HG03558 (cell line): ENCODE data around the gene GRK2.
A peak's percentile ranks its signal among the peaks of the same experiment; 100 is the strongest.

Experiments used
- ATAC-seq: cut with Tn5 transposase; IDR thresholded peaks from one replicate; pipeline ENCODE4 v1.9.1; 2021; ENCODE audit warnings: moderate number of reproducible peaks; ENCODE audit not compliant: unreplicated experiment; ENCODE audit errors: extremely low read depth

Gene GRK2

DNA sequence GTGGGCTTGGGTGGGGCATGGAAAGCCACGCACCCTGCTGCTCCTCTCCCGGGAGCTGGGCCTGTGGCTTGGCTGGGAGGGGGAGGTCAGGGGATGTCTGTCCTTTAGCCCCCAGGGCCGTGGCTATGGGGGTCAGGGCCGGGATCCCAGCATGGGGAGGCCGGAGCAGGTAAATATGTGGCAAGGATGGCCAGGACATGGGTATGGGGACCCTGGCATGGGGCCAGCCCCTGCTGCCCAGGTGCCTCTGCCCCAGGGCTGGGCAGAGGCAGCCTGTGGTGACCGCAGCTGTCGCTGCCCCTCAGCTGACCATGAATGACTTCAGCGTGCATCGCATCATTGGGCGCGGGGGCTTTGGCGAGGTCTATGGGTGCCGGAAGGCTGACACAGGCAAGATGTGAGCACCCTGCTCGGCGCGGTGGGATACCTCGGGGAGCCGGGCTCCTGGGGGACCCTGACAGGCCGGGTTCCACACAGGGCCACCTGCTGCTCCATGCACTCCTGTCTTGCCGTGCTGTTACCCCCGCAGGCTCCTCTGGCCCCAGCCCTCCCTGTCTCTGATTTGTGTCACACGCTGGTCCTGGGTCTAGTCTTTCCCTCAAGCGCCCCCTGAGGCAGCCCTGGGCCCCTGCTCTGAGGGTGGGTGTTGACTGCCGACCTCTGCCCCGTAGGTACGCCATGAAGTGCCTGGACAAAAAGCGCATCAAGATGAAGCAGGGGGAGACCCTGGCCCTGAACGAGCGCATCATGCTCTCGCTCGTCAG is 14.7 kb downstream of the GRK2 start:
- no peak for ATAC-seq

DNA sequence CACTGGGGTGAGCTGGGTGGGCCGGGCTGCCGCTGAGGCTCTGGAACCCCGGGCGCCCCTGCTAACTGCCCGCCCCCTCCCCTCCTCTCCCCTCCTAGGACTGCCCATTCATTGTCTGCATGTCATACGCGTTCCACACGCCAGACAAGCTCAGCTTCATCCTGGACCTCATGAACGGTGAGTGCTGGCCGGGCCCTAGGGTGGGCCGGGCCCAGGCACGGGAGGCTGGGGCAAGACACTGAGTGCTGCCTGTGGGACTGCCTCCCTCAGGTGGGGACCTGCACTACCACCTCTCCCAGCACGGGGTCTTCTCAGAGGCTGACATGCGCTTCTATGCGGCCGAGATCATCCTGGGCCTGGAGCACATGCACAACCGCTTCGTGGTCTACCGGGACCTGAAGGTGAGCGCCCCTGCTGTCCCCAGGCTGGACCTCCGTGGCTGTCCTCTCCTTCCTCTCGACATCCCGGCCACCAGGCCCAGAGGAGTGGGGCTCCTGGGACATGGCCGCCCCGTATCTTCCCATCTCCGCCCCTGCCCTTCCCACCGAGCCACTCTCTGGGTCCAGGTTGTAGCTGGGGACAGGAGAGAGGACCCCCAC is 15.4 kb downstream of the GRK2 start:
- no peak for ATAC-seq

DNA sequence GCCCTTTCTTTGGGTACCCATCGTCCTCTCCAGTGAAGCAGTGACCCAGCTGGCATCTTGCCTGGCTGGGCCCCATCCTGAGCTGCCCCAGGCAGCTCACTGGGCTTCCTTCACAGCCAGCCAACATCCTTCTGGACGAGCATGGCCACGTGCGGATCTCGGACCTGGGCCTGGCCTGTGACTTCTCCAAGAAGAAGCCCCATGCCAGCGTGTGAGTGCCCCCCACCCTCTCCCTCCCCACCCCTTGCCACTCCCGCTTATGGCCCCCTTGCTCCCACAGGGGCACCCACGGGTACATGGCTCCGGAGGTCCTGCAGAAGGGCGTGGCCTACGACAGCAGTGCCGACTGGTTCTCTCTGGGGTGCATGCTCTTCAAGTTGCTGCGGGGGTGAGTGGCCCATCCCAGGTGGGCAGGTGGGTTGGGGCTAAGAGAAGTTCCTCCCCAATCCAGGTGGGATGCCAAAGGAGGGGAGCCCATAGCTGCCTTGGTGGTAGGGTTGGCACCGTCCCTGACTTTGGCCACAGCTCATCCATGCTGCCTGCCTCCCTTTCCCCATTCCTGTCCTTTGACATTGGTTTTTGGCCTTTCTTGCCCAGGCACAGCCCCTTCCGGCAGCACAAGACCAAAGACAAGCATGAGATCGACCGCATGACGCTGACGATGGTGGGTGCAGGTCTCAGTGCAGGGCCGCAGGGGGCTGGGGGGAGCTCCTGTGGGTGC is 16.0 kb downstream of the GRK2 start:
- no peak for ATAC-seq

DNA sequence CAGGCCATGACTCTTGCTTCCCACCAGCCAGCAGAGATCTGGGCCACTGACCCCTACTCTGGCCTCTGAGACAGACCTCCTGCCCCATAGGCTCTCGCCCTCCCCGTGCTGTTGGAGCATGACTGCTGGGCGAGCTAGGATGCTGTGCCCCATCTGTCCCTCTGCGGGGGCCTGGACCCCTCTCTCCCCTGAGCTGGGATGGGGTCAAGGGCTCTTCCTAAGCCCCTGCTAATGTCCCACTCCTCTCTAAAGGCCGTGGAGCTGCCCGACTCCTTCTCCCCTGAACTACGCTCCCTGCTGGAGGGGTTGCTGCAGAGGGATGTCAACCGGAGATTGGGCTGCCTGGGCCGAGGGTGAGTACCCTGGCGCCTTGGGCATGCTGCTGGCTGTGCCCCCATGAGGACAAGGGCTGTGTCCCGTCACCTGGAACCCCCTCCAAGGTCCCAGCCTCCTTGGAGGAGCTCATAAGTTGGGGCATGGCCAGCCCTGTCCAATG is 16.7 kb downstream of the GRK2 start:
- ATAC-seq: no peak

DNA sequence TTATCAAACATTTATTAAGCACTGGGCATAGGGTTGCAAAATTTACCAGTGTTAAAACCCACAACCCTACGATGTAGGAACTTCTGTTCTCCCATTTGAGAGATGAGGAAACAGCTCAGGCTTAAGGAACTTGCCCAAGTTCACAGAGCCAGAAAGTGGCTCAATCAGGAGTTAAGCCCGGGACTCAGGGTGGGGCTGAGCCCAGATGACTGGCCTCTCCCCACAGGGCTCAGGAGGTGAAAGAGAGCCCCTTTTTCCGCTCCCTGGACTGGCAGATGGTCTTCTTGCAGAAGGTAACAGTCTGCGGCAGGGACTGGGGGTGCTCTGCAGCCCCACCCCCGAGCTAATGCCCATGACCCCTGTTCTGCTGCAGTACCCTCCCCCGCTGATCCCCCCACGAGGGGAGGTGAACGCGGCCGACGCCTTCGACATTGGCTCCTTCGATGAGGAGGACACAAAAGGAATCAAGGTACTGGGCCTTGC is 17.2 kb downstream of the GRK2 start:
- no peak for ATAC-seq

DNA sequence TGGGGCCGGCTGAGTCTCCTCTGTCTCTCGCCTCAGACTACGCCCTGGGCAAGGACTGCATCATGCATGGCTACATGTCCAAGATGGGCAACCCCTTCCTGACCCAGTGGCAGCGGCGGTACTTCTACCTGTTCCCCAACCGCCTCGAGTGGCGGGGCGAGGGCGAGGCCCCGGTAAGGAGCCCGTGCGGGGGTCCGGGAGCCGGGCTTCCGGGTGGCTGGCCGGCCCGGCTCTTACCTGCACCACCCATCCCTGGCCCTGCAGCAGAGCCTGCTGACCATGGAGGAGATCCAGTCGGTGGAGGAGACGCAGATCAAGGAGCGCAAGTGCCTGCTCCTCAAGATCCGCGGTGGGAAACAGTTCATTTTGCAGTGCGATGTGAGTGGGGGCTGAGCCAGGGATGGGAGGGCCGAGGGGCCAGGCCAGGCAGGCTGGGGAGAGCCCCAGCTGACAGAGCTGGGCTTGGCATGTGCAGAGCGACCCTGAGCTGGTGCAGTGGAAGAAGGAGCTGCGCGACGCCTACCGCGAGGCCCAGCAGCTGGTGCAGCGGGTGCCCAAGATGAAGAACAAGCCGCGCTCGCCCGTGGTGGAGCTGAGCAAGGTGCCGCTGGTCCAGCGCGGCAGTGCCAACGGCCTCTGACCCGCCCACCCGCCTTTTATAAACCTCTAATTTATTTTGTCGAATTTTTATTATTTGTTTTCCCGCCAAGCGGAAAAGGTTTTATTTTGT is 18.7 kb downstream of the GRK2 start:
- no peak for ATAC-seq

DNA sequence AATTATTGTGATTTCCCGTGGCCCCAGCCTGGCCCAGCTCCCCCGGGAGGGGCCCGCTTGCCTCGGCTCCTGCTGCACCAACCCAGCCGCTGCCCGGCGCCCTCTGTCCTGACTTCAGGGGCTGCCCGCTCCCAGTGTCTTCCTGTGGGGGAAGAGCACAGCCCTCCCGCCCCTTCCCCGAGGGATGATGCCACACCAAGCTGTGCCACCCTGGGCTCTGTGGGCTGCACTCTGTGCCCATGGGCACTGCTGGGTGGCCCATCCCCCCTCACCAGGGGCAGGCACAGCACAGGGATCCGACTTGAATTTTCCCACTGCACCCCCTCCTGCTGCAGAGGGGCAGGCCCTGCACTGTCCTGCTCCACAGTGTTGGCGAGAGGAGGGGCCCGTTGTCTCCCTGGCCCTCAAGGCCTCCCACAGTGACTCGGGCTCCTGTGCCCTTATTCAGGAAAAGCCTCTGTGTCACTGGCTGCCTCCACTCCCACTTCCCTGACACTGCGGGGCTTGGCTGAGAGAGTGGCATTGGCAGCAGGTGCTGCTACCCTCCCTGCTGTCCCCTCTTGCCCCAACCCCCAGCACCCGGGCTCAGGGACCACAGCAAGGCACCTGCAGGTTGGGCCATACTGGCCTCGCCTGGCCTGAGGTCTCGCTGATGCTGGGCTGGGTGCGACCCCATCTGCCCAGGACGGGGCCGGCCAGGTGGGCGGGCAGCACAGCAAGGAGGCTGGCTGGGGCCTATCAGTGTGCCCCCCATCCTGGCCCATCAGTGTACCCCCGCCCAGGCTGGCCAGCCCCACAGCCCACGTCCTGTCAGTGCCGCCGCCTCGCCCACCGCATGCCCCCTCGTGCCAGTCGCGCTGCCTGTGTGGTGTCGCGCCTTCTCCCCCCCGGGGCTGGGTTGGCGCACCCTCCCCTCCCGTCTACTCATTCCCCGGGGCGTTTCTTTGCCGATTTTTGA is 19.5 kb downstream of the GRK2 start:
- no peak for ATAC-seq

DNA sequence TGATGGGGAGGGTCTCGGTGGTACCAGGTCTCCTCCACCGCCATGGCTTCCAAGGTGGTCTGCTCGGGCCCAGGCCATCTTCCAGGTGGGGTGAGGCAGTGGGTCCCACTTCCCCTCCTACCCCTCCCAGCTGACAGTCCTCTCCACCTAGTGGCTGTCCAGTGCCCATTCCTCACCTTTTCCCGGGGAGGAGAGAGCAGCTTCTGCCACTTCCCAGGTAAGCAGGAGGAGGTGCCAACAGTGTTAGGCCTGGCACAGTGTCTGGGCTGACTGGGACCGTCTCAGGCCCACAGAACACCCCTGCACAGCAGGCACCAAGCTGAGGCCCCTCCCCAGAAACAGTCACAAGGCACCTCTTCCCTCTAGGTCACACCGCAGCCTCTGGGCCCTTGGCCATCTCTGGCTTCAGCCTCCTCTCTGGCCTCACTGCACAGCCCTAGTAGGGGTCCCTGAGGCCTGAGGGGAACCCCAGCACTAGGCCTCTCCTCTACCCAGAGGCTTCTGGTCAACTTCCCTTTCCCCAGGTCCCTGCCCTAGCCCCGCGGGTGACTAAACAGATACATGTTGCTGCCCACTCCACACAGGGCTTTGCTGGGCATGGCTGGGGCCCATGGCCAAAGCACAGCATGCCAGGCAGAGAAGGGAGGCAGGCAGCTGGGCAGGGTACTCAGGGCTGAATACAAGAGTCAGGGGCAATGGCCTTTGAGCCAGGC is 20.5 kb downstream of the GRK2 start:
- ATAC-seq: no peak

DNA sequence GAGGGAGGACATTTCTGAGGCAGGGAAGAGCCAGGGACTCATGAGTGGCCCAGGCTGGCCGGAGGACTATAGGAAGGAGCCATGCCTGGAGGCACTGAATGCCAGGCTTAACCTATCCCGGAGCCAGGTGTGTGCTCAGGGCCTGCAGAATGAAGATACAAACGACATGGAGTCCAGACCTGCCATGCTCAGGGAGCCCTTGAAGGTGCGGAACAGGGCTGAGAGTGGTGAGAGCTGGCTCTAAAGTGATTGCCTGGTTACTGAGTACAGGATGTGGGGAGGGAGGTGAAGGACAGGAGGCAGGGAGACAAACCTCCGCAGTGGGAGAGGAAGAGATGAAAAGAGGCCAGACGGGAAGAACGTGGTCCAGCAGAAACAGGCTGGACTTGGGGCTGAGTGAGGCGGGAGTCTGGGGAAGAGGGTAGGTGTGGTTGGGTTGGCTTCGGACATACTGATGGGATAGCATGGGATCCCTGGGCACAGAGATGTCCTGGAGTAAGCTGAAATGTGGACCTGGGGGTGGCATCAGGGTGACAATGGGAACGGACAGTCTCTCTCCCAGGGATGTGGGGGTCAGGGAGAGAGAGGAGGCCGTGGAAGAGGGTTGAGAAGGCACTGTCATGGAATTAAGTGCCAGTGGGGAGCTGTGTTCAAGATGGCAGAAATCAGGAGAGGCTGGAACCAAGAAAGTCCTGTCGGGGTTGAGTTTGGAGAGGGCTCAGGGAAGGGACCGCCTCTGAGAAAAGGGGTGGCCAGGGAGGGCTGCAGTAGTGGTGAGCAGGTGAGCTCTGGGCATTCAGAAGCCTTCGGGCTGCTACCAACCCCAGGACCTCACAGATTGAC is 21.3 kb downstream of the GRK2 start:
- ATAC-seq: no peak

DNA sequence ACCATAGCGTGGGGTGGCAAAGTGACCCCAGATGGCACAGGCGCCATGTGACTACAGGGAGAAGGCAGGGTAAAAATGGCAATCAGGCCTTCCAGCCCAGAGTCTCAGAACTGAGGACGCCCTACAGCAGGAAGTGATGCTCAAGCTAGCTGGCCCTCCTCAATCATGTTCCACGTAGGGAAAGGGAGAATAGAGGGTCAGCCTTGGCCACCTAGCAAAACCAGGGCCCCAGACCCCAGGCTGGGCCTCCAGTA is 21.9 kb downstream of the GRK2 start:
- no peak for ATAC-seq

DNA sequence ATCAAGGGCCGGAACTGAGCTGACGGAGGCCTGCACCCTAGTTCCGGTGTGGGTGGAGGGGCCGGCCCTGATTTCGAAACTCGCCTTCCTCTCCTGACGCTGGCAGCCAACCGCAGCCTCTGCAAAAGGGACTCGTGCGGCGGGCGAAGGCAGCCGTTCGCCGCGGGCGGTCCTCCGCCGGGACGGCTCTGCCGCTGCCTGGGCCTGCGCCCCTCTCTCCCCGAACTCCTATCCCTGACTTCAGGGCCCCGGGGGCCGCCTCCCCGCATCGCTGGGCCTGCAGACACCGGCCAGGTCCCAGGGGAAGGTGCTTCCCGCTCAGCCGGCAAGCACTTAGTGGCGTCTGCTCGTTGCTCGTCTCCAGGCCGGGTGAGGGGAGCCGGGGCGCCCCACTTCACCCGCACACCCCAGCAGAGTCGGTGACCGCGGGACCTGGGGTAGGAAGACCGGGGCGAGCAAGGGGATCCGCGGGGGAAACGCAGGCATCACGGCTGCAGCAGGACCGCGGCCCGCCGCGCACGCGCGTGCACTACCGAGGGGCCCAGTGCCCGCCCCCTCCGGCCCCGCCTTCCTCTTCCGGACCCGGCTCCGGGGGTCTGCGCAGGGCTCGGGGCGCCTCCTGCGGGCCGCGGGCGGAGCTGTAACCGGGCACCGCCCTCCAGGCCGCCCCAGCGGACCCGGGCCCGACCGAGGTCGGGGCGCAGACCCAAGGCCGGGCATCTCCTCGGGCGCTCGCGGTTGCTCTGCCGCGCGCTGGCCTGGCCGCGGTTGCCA is 22.4 kb downstream of the GRK2 start:
- ATAC-seq: peak; percentile 34

DNA sequence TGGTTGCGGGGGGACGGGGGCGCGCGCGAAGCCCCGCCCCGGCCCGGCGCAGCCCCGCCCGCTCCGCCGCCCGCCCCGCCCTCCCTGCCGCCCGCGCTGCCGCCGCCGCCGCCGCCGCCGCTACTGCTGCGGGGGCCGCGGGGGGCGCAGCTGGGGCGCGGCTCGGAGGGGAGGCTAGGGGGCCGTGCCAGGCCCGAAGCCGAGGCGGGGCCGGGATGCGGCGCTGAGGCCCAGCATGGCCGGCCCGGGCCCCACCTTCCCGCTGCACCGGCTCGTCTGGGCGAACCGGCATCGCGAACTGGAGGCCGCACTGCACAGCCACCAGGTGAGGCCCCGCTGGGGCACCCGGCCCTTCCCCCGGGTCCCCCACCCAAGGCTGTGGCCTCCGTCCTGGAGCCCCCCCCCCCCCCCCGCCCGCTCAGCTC is 23.0 kb downstream of the GRK2 start, which contains the start of gene ANKRD13D:
Gene ANKRD13D, plus strand, starts transcription at position 78 of the 425 bp plus-strand sequence. Its CDS starts 158 bp downstream, at position 236.
- ATAC-seq: peak; percentile 21

DNA sequence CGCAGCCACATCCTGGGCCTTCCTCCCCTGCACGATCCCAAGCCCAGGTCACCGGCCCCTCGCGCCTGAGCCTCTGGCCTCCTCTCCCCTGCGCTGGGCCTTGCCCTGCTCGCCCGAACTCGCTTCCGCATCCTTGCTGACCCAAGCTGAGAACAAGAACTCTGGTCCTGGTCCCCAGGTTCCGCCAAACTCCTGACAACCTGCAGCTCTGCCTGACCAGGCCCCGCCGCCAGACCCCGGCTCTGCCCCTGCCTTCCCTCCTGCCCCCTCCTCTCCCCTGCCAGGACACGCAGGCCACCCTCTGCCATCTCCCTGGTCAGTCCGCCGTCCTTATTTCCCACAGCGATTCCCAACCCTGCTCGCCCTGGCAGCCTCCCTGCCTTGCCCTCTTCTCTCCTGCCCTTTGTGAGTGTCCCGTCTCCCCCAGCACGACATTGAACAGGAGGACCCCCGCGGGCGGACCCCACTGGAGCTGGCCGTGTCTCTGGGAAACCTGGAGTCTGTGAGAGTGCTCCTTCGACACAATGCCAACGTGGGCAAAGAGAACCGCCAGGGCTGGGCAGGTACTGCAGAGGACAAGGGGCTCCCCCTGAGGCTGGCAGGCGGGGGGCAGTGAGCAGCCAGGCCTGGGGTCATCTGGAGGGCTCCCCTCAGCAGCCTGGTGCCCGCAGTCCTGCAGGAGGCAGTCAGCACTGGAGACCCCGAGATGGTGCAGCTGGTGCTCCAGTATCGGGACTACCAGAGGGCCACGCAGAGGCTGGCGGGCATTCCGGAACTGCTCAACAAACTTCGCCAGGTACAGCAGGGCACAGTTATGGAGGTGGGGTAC is 23.6 kb downstream of the GRK2 start:
- ATAC-seq: no peak

DNA sequence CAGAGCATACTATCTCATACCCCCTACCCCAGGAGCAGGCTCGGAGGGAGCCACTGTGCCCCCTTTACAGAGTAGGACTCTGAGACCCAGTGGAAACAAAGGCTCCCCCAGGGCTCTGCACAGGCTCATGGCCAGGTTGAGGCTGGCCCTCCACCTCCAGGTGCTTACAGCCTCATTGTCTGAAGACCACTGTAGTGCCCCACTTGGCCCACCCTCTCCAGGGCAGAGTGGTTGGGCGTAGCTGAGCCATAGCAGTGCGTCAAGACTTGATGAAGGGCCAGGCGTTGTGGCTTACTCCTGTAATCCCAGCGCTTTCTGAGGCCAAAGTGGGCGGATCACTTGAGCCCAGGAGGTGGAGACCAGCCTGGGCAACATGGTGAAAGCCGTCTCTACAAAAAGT is 24.5 kb downstream of the GRK2 start:
- no peak for ATAC-seq

DNA sequence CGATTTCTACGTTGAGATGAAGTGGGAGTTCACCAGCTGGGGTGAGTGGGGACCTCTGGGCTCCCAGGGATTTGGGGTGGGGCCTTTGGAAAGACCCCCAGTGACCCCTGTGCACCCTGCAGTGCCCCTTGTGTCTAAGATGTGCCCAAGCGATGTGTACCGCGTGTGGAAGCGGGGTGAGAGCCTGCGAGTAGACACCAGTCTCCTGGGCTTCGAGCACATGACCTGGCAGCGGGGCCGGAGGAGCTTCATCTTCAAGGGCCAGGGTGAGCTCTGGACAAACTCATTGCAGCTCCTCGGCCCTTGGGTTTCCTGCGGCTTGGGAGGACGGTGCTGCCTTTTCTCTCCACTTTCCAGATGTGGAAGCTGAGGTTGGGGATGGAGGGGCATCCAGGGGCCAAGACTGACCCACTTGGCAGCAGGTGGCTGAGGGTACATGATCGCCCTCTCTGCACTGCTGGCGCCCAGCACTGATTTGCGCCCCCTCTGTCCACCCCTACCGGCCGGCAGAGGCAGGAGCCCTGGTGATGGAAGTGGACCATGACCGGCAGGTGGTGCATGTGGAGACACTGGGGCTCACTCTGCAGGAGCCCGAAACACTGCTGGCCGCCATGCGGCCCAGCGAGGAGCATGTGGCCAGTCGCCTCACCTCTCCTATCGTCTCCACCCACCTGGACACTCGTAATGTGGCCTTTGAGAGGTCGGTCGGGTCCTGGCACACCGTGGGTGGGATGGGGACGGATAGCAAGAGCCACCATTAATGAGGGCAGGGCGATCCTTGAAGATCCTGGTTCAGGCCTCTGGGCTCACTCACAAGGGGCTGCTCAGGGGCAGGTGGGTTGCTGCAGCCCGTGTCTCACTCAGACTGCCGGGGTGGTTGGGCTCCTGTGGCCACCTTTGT is 25.5 kb downstream of the GRK2 start:
- ATAC-seq: no peak
